Measurements from ENCODE around the gene ADAT3. TPM values are rescaled to one million over a fixed set of nuclear protein-coding genes. Genes with fewer than 3 reads are reported as not detected.
A peak's percentile ranks its signal among the peaks of the same experiment; 100 is the strongest.

ADAT3 gene
- total and polyA plus RNA-seq, 10 donors = 3.2 to 11.0 (median 8.2) TPM

DNA sequence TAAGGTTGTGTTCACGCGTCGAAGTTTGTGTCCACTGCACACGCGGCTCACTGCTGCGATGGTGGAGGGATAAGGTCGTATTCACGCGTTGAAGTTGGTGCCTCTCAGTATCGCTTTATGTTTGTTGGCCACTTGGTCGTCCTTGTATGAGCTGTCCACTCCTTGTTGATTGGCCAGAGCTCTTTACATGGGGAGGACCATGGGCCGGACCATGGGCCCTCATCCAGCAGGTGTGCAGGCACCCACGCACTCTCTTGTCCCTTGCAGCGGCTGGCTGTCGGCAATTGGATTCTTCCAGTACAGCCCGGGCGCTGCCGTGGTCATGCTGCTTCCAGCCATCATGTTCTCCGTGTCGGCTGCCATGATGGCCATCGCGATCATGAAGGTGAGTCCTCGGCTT, 17.6 kb downstream of the ADAT3 start:
- no peak for DNase-seq
- 93 to 98% (median 94%) methylated on average over 19 to 23 of the region's 23 CpGs for whole genome bisulfite sequencing, 5 donors
- H3K27me3 ChIP-seq (replicated peaks in 1 of 7) = no peaks in the 10 kb centered on the region
- no peak for TF ChIP-seq POLR2A (IDR thresholded peaks at IDR 0.05)
- no peak for TF ChIP-seq CTCF (IDR thresholded peaks at IDR 0.05 in 8 of 11, conservative IDR thresholded peaks at IDR 0.05 in 3 of 11)
- TF ChIP-seq POLR2AphosphoS5 (IDR thresholded peaks at IDR 0.05) = no peak
- no peak overlapping the region for H3K4me3 ChIP-seq
- peaks cover 0 to 30% (median 5%) of the 10 kb centered on the region in 6 donors for H3K4me1 ChIP-seq
- H3K9me3 ChIP-seq = no peaks in the 10 kb centered on the region
- peaks cover 0 to 83% (median 59%) of the 10 kb centered on the region in 6 donors for H3K36me3 ChIP-seq
- intact Hi-C loops (cut with DNase I; ENCODE audit: low total_unique reads) = no loop called here
- peak overlapping the region in 4 of 8 donors; percentile 58 to 77 (median 66) for H3K27ac ChIP-seq

DNA sequence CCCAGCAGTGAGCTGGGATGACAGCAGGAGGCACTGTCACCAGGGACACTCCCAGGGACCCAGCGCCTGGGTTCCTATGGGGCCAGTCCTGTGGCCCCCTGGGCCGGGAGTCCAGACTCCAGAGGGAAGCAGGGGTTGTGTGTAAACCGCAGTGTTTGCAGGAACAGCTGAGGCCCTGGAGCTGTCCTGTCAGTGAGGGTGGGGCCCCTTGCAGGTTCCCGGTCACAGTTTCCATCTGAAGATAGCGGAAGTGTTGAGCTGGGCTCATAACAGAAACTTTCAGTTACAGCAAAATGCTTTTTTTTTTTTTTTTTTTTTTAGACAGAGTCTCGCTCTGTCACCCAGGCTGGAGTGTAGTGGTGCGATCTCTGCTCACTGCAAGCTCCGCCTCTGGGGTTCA, 18.1 kb downstream of the ADAT3 start:
- 72 to 87% (median 74%) methylated on average over 5 to 8 of the region's 8 CpGs for WGBS, 5 donors
- Histone ChIP-seq H3K4me1 (peaks cover 0 to 32% (median 5%) of the 10 kb centered on the region in 6 donors), H3K27me3 (replicated peaks in 1 of 7) (no peaks in the 10 kb centered on the region), H3K36me3 (peaks cover 0 to 78% (median 54%) of the 10 kb centered on the region in 6 donors), H3K4me3 (no peak overlapping the region), H3K27ac (peak overlapping the region in 4 of 8 donors; percentile 58 to 77 (median 66)), H3K9me3 (no peaks in the 10 kb centered on the region)
- no peak for DNase-seq
- TF ChIP-seq CTCF (IDR thresholded peaks at IDR 0.05 in 8 of 11, conservative IDR thresholded peaks at IDR 0.05 in 3 of 11) (no peak), POLR2AphosphoS5 (IDR thresholded peaks at IDR 0.05) (no peak), POLR2A (IDR thresholded peaks at IDR 0.05) (no peak)
- intact Hi-C loops (cut with DNase I; ENCODE audit: low total_unique reads) = no loop called here

- H3K36me3 ChIP-seq = peaks cover 0 to 66% (median 43%) of the 10 kb centered on the region in 6 donors
- peak overlapping the region in 3 of 8 donors; percentile 59 to 77 (median 73) for H3K27ac ChIP-seq
- intact Hi-C loops (cut with DNase I; ENCODE audit: low total_unique reads) = no loop called here
- H3K4me1 ChIP-seq = peaks cover 3 to 41% (median 12%) of the 10 kb centered on the region in 6 donors
- no peaks in the 10 kb centered on the region for H3K9me3 ChIP-seq
- DNase-seq = no peak
- 89 to 93% (median 92%) methylated on average over 24 to 35 of the region's 35 CpGs for WGBS, 5 donors
- no peaks in the 10 kb centered on the region for H3K27me3 ChIP-seq (replicated peaks in 1 of 7)
- no peak overlapping the region for H3K4me3 ChIP-seq
- TF ChIP-seq POLR2A (IDR thresholded peaks at IDR 0.05) = no peak
- peak in 1 of 3 donors; percentile 61 for TF ChIP-seq POLR2AphosphoS5 (IDR thresholded peaks at IDR 0.05)
These were observed 19.2 kb downstream of the ADAT3 start for GRCh38 chr19:1924320-1924961.

GRCh38 chr19:1925544-1925943, 20.3 kb downstream of the ADAT3 start:
- intact Hi-C loops (cut with DNase I; ENCODE audit: low total_unique reads) = no loop called here
- no peaks in the 10 kb centered on the region for H3K9me3 ChIP-seq
- H3K4me3 ChIP-seq = no peak overlapping the region
- no peak overlapping the region for H3K27ac ChIP-seq
- H3K27me3 ChIP-seq (replicated peaks in 1 of 7) = no peaks in the 10 kb centered on the region
- DNase-seq = no peak
- TF ChIP-seq POLR2AphosphoS5 (IDR thresholded peaks at IDR 0.05) = peak in 1 of 3 donors; percentile 17
- no peak for TF ChIP-seq POLR2A (IDR thresholded peaks at IDR 0.05)
- TF ChIP-seq CTCF (IDR thresholded peaks at IDR 0.05 in 8 of 11, conservative IDR thresholded peaks at IDR 0.05 in 3 of 11) = no peak
- 82 to 90% (median 87%) methylated on average over 15 to 16 of the region's 16 CpGs for WGBS, 5 donors
- H3K4me1 ChIP-seq = peaks cover 9 to 52% (median 19%) of the 10 kb centered on the region in 6 donors
- H3K36me3 ChIP-seq = peaks cover 0 to 55% (median 33%) of the 10 kb centered on the region in 6 donors

Measured in spleen (tissue), 11 donors.